H7 (cell line): Measurements from ENCODE around the gene HMGN3. TPM values are rescaled to one million over a fixed set of nuclear protein-coding genes. Genes with fewer than 3 reads are reported as not detected.

ENCODE experiments used
- DNase-seq: peaks from one replicate; pipeline ENCODE4 v3.0.0; 2012
- H3K27me3 ChIP-seq: 2 replicates; pipeline ENCODE4 v1.6.0; 2011; ENCODE audit warnings: mild to moderate bottlenecking, low read length; ENCODE audit not compliant: control insufficient read depth, insufficient read depth
- H3K36me3 ChIP-seq: replicated peaks from 2 replicates; pipeline ENCODE4 v1.5.1; 2011; ENCODE audit warnings: low read length; ENCODE audit not compliant: control insufficient read depth, insufficient read depth
- H3K4me3 ChIP-seq: 2 replicates; pipeline ENCODE4 v1.5.1; 2011; ENCODE audit warnings: low read depth, mild to moderate bottlenecking, control low read depth, low read length, moderate library complexity; ENCODE audit not compliant: insufficient read depth
- total RNA-seq: library from RNA; depleted of rRNA; stranded (reverse); fragments of >200 nt; shearing (Covaris generic); gene quantifications from 2 replicates; pipeline ENCODE4 v1.2.3, GENCODE V29; 2014

HMGN3 gene
- total RNA-seq, 1 experiment from 2014 or later: 89.6 TPM

DNA sequence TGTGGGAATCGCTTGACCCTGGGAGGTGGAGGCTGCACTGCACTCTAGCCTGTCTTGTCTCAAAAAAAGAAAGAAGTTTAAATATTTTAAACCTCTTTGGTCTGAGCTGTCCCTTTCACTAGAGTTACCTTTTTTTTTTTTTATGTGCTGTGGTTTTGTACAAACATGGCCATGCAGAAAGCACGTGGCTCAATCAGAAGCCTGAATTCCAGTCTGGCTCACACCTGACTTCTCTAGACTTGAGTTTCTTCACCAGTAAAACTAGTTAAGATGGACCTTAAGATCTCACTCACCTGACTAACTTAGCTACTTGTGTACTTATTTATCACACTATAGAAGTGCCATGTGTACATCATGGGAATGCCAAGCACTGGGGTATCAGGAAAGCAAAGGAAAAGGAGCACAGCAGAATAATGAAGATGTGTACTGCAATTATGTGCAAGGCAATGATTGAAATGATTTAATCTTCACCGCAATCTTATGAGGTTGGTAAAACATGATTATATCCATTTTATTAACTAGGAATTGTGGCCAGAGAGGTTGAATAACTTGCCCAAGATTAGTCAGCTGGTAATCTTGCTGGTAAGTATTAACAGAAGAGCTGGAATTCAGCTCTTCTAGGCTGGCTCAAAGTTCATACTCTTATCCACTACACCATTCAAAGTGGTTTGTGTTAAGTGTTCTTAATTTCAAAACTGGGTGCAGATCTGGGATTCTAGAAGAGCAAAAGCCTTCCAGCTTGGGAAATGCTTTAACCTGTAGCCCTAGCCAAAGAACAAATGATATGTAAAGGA, 10.7 kb downstream of the HMGN3 start:
- no peak for DNase-seq
- no peak overlapping the region for H3K4me3 ChIP-seq
- H3K27me3 ChIP-seq: no peaks in the 10 kb centered on the region
- H3K36me3 ChIP-seq: no peaks in the 10 kb centered on the region

DNA sequence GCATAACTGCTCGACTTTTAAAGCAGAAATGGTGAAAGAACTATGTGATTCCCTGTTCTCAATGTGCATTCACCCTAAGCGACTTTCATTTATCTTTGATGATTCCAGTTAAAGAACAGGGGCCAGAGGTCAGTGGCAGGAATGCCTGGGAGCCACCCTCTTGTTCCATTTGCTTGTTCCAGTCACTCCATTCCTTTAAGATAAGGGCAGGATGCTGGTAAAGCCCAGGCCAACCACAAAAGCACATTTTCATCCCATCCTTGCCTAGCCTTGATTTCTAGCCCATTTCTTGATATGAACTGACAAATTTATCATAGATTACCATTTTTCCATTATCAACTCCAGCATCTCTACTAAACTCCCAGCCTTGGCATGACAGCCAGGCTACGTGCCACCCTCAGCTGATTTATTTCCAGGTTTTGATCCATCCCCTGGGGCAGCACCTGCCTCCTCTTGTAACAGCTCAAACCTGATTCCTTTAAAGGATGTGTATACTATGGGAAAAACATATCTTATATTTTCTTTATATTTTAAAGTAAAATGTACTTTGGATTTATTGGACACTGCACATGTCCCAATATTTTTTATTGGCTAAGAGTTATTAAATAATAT, 19.2 kb downstream of the HMGN3 start:
- H3K4me3 ChIP-seq: no peak overlapping the region
- DNase-seq: no peak
- no peaks in the 10 kb centered on the region; the same call in 1 of the 2 replicates for H3K36me3 ChIP-seq
- H3K27me3 ChIP-seq: no peaks in the 10 kb centered on the region

DNA sequence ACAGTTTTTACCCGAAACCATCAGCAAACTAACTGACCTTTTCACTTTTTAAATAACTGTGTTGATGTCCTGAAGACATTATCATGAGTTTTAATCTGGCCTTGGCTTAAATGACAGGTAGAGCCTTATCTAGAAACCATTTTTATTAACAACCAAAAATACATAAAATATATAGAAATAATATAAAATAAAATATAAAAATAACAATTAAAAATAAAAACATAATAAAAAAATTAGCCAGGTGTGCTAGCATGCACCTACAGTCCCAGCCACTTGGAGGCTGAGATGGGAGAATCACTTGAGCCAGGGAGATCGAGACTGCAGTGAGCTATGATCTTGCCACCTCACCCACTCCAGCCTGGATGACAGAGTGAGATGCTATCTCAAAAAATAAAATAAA, 21.6 kb downstream of the HMGN3 start:
- DNase-seq: no peak
- Histone ChIP-seq H3K36me3 (peaks cover 2% of the 10 kb centered on the region), H3K27me3 (no peaks in the 10 kb centered on the region), H3K4me3 (no peak overlapping the region)

DNA sequence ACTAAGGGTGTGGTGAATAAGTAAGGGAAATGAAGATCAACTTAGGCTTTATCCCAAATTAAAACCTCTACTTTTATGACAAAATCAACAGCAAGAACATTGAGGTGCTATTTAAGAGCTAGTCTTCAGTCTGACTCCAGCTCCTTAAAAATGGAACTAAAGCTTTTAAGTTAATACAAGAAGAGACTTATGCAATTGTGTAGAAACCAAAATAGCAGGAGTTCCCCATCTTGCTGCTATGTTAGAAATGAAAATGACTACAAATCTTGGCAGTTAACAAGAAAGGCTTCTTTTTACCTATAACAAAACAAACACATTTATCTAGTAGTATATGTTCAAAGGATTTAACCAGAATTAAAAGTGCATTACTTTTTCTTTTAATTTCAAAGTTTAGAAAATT, 25.7 kb downstream of the HMGN3 start:
- no peak overlapping the region for H3K4me3 ChIP-seq
- H3K36me3 ChIP-seq: peaks cover 4% of the 10 kb centered on the region
- no peak for DNase-seq
- no peaks in the 10 kb centered on the region for H3K27me3 ChIP-seq

DNA sequence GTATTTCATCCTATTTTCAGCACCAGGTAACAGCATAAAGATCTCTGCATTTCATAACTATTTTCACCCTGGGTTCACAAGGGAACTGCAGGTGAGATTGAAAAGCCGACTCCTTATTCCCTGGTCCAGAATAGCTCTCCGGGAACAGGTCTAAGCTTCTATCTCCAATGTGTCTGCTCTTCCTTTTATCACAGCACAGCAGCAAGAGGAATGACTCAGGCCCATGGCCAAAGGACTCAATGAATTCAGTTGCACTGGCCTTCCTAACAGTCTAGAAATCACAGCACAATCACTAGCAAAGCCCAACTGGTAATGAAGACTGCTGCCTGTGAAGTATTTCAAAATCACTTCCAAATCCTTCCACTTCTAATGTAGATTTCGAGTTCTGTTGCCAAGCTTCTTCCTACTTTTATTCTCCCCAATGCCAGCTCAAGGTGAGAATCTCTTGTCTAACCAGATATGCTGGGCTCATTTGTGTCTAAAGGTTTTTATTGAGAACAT, 30.7 kb downstream of the HMGN3 start:
- no peak for DNase-seq
- no peak overlapping the region for H3K4me3 ChIP-seq
- H3K27me3 ChIP-seq: no peaks in the 10 kb centered on the region
- H3K36me3 ChIP-seq: peaks cover 5% of the 10 kb centered on the region

DNA sequence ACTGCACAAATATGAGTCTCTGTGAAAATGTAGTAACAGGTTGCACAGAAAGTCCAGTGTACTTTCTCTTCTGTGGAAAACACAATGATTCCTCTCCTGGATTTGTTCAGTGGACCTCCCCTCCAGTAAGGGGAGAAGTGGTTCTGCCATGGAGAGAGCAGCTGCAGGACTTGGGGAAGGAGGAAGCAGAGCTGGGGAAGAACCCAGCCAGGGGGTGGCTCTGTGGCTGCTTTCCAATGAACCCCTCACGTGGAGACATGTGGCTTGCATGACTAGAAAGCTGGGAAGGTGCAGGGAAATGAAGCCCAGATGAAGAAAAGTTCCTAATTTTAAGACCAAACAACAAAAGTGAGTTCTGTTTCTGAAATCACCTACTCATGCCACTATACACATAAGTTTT, 31.9 kb downstream of the HMGN3 start:
- Histone ChIP-seq H3K36me3 (peaks cover 5% of the 10 kb centered on the region), H3K27me3 (no peaks in the 10 kb centered on the region), H3K4me3 (no peak overlapping the region)
- no peak for DNase-seq

DNA sequence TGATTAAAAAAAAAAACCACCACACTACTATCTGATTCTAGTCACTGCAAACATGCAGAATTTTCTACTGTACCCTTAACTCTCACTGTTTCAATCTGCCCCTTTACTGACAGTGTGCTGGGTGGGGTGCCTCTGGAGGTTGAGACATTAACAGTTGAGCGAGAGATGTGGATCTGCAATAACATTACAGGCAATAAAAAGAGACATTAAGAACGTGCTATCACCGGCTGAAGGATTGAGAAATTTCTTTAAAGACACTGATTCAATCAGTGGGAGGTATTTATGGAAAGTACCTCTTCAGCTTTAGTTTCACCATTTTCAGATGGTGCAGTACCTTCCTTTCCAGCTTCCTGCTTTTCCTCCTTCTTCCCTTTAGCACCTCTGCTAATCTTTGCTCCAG, 32.5 kb downstream of the HMGN3 start:
- no peak overlapping the region for H3K4me3 ChIP-seq
- DNase-seq: no peak
- no peaks in the 10 kb centered on the region for H3K27me3 ChIP-seq
- H3K36me3 ChIP-seq: peaks cover 5% of the 10 kb centered on the region

DNA sequence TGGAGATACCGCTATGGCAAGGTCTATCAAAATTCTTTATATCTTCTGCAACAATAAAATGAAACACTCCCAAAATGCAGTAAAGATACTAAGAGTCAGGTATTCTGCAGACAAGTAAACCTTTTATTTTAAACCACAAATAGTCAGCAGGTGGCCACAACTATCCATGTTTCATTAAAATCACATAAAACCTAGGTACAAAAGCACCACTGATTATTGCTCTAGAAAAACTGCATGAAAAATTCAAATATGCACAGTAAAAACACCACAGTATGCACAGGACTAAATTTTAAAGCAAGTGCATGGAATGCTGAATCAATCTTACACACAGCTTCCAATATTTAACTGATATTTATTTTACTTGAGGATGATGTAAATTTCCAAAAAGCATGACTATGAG, 33.3 kb downstream of the HMGN3 start:
- Histone ChIP-seq H3K27me3 (no peaks in the 10 kb centered on the region), H3K36me3 (peaks cover 3% of the 10 kb centered on the region), H3K4me3 (no peak overlapping the region)
- no peak for DNase-seq

DNA sequence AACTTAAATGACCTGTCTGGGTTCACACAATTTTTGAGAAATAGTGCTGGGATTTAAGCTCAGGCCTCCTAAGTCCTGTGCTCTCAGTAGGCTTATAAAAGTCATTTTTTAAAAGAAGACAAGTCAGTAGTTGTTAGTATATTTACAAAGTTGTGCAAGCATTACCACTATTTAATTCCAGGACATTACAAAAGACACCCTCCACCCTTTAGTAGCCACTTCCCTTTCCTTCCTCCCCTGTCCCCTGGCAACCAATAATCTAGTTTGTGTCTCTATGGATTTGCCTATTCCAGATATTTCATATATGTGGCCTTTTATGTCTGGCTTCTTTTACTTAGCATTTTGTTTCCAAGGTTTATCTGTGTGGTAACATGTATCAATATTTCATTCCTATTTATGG, 37.6 kb downstream of the HMGN3 start:
- no peaks in the 10 kb centered on the region for H3K27me3 ChIP-seq
- H3K36me3 ChIP-seq: no peaks in the 10 kb centered on the region; the same call in 1 of the 2 replicates
- no peak for DNase-seq

DNA sequence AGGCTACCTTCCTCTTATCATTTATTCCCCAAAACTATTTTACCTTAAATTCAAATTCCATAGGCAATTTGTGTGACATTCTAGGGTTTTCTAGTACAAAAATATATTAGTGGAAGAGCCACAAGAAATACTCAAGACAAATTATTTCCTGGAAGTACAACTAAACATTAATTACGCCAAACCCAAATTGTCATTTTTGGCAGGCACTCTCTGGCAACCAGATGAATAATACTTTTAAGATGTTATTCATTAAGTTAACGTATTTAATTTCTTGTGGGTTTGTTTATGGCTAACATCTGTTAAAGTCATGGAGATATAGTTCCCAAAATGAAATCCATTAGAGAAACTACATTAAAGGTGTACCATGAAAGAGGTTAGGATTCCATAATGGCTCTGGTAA, 40.5 kb downstream of the HMGN3 start:
- H3K4me3 ChIP-seq: no peak overlapping the region
- DNase-seq: no peak

More for the DNA sequence above, 37.6 kb downstream of the HMGN3 start:
- no peak overlapping the region for H3K4me3 ChIP-seq

DNA sequence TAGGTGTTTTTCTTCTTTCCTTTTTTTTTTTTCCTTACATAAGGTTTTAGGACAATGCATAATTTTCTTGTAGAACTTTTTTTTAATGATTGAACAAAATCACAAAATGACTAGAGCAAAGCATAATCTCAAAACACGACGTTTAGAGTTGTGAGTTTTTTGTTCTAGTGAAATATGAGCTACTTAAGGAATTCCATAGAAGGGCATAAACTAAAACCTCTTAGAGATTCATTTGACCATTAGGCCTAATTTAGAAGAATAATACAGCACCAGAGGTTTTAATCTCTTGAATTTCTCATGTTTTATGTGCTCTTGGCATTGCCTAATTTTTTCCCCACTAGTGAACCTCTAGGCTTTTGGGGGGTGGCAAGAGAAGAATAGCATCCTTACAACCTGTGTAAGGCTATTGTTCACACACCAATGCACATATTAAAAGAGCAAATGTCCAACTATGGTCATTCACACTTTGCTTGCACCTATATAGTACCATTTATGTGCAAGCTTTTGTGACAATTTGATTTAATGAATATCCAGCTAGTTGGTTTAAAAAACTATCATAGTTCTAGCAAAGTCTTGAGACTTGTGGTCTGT, 44.6 kb downstream of the HMGN3 start:
- H3K4me3 ChIP-seq: no peak overlapping the region
- H3K36me3 ChIP-seq: no peaks in the 10 kb centered on the region
- no peak for DNase-seq
- H3K27me3 ChIP-seq: no peaks in the 10 kb centered on the region

More for the DNA sequence above, 40.5 kb downstream of the HMGN3 start:
- H3K36me3 ChIP-seq: no peaks in the 10 kb centered on the region; the same call in 1 of the 2 replicates
- no peaks in the 10 kb centered on the region for H3K27me3 ChIP-seq

DNA sequence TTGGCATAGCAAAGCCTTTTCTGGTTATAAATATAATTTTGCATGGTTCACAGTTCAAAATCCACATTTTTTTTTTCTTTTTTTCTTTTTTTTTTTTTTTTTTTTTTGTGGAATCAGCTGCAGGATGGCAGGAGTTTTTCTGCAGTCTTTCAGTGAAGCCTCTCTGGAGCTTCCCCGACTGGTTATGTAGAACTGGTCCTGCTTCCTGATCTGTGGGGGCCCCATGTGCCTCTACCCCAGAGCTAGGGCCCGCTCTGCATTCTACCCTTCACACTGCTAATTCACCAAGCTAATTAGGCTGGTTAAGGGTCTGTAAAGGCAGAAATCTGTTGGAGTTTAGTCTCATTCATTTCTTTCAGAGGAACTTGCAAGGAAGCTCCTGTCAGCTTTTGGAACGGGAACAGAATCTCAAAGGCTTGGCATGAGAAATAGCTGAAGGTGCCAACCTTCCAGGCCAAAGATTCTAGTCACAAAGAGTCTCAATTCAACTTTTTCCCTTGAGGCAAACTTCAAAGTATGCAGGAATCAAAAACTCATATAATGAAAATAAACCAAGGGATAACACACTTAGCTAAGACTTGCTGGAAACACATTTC, 45.5 kb downstream of the HMGN3 start:
- peak; percentile 2 for DNase-seq
- Histone ChIP-seq H3K4me3 (no peak overlapping the region), H3K36me3 (no peaks in the 10 kb centered on the region), H3K27me3 (no peaks in the 10 kb centered on the region)

DNA sequence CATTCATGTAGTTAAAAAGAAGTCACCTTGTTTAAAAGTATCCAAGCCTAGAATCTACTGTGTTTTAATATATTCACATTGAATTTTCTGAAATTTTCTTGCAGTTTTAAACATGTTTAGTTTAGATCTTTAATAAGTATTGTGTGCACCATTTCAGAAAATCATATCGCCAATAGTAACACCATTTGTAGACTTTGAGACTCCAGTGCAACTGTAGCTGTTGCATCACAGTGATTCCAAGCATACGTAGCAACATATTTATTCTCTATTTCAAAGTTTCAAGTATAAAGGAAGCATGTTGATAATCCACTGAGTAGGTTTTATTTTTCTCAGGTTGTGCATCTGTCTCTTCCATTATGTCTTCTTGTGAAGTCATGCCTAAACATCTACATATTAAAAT, 46.4 kb downstream of the HMGN3 start:
- H3K27me3 ChIP-seq: no peaks in the 10 kb centered on the region
- H3K36me3 ChIP-seq: no peaks in the 10 kb centered on the region
- no peak overlapping the region for H3K4me3 ChIP-seq
- DNase-seq: no peak

DNA sequence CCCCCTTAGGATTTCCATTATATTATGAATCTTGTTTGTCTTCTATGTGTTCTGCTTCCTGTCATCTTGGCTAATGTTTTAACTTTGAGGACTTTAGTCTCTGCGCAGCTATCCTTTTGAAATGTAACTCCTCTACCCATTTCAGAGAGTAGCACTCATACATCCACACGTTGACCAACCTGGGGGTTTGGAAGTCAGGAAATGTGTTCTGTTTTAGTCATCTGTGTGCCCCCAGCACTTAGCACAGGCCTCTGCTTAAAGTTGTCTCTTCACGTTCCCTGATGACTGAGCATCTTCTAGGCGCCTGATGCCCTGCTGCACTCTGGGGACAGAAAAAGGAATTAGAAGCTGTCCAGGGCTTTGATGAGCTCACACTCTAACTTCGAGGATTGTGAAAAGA, 47.9 kb downstream of the HMGN3 start:
- no peak overlapping the region for H3K4me3 ChIP-seq
- no peaks in the 10 kb centered on the region for H3K36me3 ChIP-seq
- DNase-seq: no peak
- H3K27me3 ChIP-seq: no peaks in the 10 kb centered on the region

DNA sequence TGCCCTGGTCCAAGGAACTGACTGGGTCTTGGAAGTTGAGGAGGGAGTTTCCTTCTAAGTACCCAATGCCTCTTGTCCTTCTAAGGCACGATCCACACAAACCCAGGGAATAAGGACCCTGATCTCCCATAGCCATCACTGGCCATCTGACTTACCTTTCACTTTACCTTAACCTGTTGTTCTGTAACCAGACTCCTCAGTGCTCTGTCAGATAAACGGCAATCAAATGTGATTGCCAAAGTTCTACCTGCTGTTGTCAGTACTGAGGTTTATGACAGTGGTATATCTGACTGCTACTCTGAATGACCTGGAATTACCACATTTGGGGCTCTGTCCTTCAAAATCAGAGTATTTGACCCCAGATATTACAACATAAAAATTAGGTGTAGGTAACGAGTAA, 49.8 kb downstream of the HMGN3 start:
- DNase-seq: no peak
- Histone ChIP-seq H3K36me3 (no peaks in the 10 kb centered on the region), H3K4me3 (no peak overlapping the region), H3K27me3 (no peaks in the 10 kb centered on the region)
